Common myeloid progenitor, CD34-positive (primary cell): ENCODE measurements around the gene STK32B.
"Not testable (repeated sequence)": the region's sequence is repeated elsewhere in the genome, so short reads cannot be mapped to it uniquely, and the experiment has no call there.

Source experiments
- CTCF ChIA-PET: fragments of 350-600 bp; sonication (Branson Sonifier 250); formaldehyde crosslinking; loops from one replicate; lab custom pipeline; 2021; ENCODE audit warnings: antibody characterized with exemption; lab: Charles Lee
- POLR2A ChIA-PET: fragments of 350-600 bp; sonication (Branson Sonifier 250); formaldehyde crosslinking; loops from one replicate; lab custom pipeline; 2021; ENCODE audit warnings: antibody characterized with exemption; lab: Charles Lee
- DNase-seq, 3 donors: peaks; one replicate each; pipeline versions ENCODE4 v3.0.0 to v3.0.0-alpha.2; 2013
- H3K27ac ChIP-seq, 2 experiments: 1 replicate in 1 of 2; 2 replicates in 1 of 2; pipeline ENCODE4 v1.7.0; 2013; ENCODE audit warnings: inconsistent platforms in 2 of 2, low read length in 2 of 2, mild to moderate bottlenecking in 2 of 2, low read depth in 1 of 2, moderate library complexity in 1 of 2; ENCODE audit not compliant: severe bottlenecking in 2 of 2, insufficient read depth in 1 of 2, poor library complexity in 1 of 2
- H3K27me3 ChIP-seq, 5 experiments: replicated peaks in 2 of 5; 1 replicate in 3 of 5; 2 replicates in 2 of 5; pipeline versions ENCODE4 v1.6.1 to v1.7.0; 2013; ENCODE audit warnings: low read length in 4 of 5, mild to moderate bottlenecking in 2 of 5, moderate library complexity in 2 of 5, inconsistent platforms in 1 of 5; ENCODE audit not compliant: insufficient read depth in 5 of 5, control insufficient read depth in 4 of 5
- H3K36me3 ChIP-seq, 4 experiments: 1 replicate in 2 of 4; 2 replicates in 2 of 4; pipeline versions ENCODE4 v1.6.1 to v1.7.0; 2013; ENCODE audit warnings: low read length in 3 of 4, control low read depth in 1 of 4, mild to moderate bottlenecking in 1 of 4; ENCODE audit not compliant: control insufficient read depth in 4 of 4, insufficient read depth in 4 of 4
- H3K4me1 ChIP-seq, 4 experiments: 1 replicate in 3 of 4; 2 replicates in 1 of 4; pipeline versions ENCODE4 v1.6.1 to v1.7.1; 2013; ENCODE audit warnings: low read length in 3 of 4, mild to moderate bottlenecking in 3 of 4, control low read depth in 1 of 4, inconsistent platforms in 1 of 4, moderate library complexity in 1 of 4; ENCODE audit not compliant: control insufficient read depth in 4 of 4, insufficient read depth in 4 of 4; ENCODE audit errors: control extremely low read depth in 1 of 4
- H3K4me3 ChIP-seq, 7 experiments: 1 replicate in 4 of 7; 2 replicates in 3 of 7; pipeline versions ENCODE4 v1.5.1 to v1.7.0; 2013; ENCODE audit warnings: mild to moderate bottlenecking in 7 of 7, low read length in 6 of 7, moderate library complexity in 6 of 7, inconsistent platforms in 2 of 7, low read depth in 2 of 7, control low read depth in 1 of 7; ENCODE audit not compliant: insufficient read depth in 4 of 7, control insufficient read depth in 1 of 7; ENCODE audit errors: extremely low read depth in 1 of 7
- H3K9me3 ChIP-seq, 5 experiments: 1 replicate in 4 of 5; 2 replicates in 1 of 5; pipeline versions ENCODE4 v1.6.1 to v1.7.1; 2013; ENCODE audit warnings: low read length in 4 of 5, mild to moderate bottlenecking in 2 of 5, inconsistent platforms in 1 of 5, low read depth in 1 of 5, moderate library complexity in 1 of 5; ENCODE audit not compliant: control insufficient read depth in 4 of 5, insufficient read depth in 2 of 5; ENCODE audit errors: control extremely low read depth in 1 of 5
- WGBS: methylation state at CpG from one replicate; pipeline ENCODE4 v1.1.5; 2013; ENCODE audit not compliant: insufficient coverage; 5-methylcytosine and 5-hydroxymethylcytosine counted together

Gene STK32B

GRCh38 chr4:5250536-5250935, 199.3 kb downstream of the STK32B start:
- no CpG with 5 or more reads among the region's 5 CpGs for WGBS
- CTCF ChIA-PET, DNase-seq, H3K27me3 ChIP-seq, H3K36me3 ChIP-seq, H3K9me3 ChIP-seq, H3K27ac ChIP-seq, H3K4me3 ChIP-seq, POLR2A ChIA-PET, H3K4me1 ChIP-seq: not testable (repeated sequence)

GRCh38 chr4:5256421-5256820, 205.1 kb downstream of the STK32B start:
- ChIA-PET POLR2A (no interaction called here), CTCF (no interaction called here)
- Histone ChIP-seq H3K36me3 (no peaks in the 10 kb centered on the region), H3K9me3 (no peaks in the 10 kb centered on the region), H3K27ac (no peak overlapping the region), H3K27me3 (no peaks in the 10 kb centered on the region), H3K4me1 (peaks cover 0 to 15% (median 8%) of the 10 kb centered on the region in 4 experiments), H3K4me3 (no peak overlapping the region)
- DNase-seq, result no peak
- 94% methylated on average over 4 of the region's 4 CpGs for WGBS

- POLR2A ChIA-PET, result no interaction called here
Observed at GRCh38 chr4:5257086-5257485, 205.8 kb downstream of the STK32B start.

GRCh38 chr4:5259471-5259870, 208.2 kb downstream of the STK32B start:
- Histone ChIP-seq H3K4me1 (peaks cover 0 to 15% (median 8%) of the 10 kb centered on the region in 4 experiments), H3K4me3 (no peak overlapping the region), H3K27me3 (no peaks in the 10 kb centered on the region), H3K27ac (no peak overlapping the region), H3K36me3 (no peaks in the 10 kb centered on the region), H3K9me3 (no peaks in the 10 kb centered on the region)
- no CpG with 5 or more reads among the region's 2 CpGs for WGBS
- ChIA-PET POLR2A (no interaction called here), CTCF (interaction anchor here (1.3 kb wide), 1 partner anchor 11 kb away, joined by 3 read pairs; no protein-coding TSS in a partner anchor)
- DNase-seq, result peak; percentile 7 to 63 (median 42)

More at GRCh38 chr4:5257086-5257485, 205.8 kb downstream of the STK32B start:
- H3K9me3 ChIP-seq, result no peaks in the 10 kb centered on the region
- peaks cover 0 to 15% (median 8%) of the 10 kb centered on the region in 4 experiments for H3K4me1 ChIP-seq
- CTCF ChIA-PET, result no interaction called here
- no peak overlapping the region for H3K4me3 ChIP-seq
- no peaks in the 10 kb centered on the region for H3K36me3 ChIP-seq
- H3K27me3 ChIP-seq, result no peaks in the 10 kb centered on the region
- DNase-seq, result no peak
- 100% methylated on average over 2 of the region's 2 CpGs for WGBS
- H3K27ac ChIP-seq, result no peak overlapping the region

GRCh38 chr4:5260121-5260520, 208.8 kb downstream of the STK32B start:
- CTCF ChIA-PET, result interaction anchor here (1.3 kb wide), 1 partner anchor 12 kb away, joined by 3 read pairs; no protein-coding TSS in a partner anchor
- H3K36me3 ChIP-seq, result no peaks in the 10 kb centered on the region
- H3K9me3 ChIP-seq, result no peaks in the 10 kb centered on the region
- peak in 1 of 3 donors; percentile 4 for DNase-seq
- 100% methylated on average over 4 of the region's 6 CpGs for WGBS
- H3K27ac ChIP-seq, result no peak overlapping the region
- H3K4me1 ChIP-seq, result peaks cover 0 to 15% (median 8%) of the 10 kb centered on the region in 4 experiments
- peak overlapping the region in 1 of 7 experiments; percentile 0 for H3K4me3 ChIP-seq
- POLR2A ChIA-PET, result no interaction called here
- no peaks in the 10 kb centered on the region for H3K27me3 ChIP-seq

GRCh38 chr4:5261866-5262265, 210.6 kb downstream of the STK32B start:
- 87% methylated on average over 3 of the region's 4 CpGs for WGBS
- ChIA-PET POLR2A (no interaction called here), CTCF (no interaction called here)

GRCh38 chr4:5266991-5267390, 215.7 kb downstream of the STK32B start:
- H3K27me3 ChIP-seq, result no peaks in the 10 kb centered on the region
- H3K4me1 ChIP-seq, result no peaks in the 10 kb centered on the region
- H3K36me3 ChIP-seq, result no peaks in the 10 kb centered on the region
- H3K4me3 ChIP-seq, result no peak overlapping the region
- no peak overlapping the region for H3K27ac ChIP-seq
- CTCF ChIA-PET, result no interaction called here
- 86% methylated on average over 1 of the region's 2 CpGs for WGBS
- DNase-seq, result no peak
- no peaks in the 10 kb centered on the region for H3K9me3 ChIP-seq
- POLR2A ChIA-PET, result no interaction called here

More at GRCh38 chr4:5261866-5262265, 210.6 kb downstream of the STK32B start:
- no peak overlapping the region for H3K4me3 ChIP-seq
- no peaks in the 10 kb centered on the region for H3K27me3 ChIP-seq
- no peaks in the 10 kb centered on the region for H3K36me3 ChIP-seq
- peaks cover 0 to 15% (median 8%) of the 10 kb centered on the region in 4 experiments for H3K4me1 ChIP-seq
- DNase-seq, result no peak
- no peaks in the 10 kb centered on the region for H3K9me3 ChIP-seq
- H3K27ac ChIP-seq, result no peak overlapping the region
